Prostate gland (tissue), 2 donors: ENCODE measurements around the gene MVB12B. TPM values are rescaled to one million over a fixed set of nuclear protein-coding genes. Genes with fewer than 3 reads are reported as not detected.

Experiments
- DNase-seq: peaks from one replicate; pipeline ENCODE4 v3.0.0-alpha.2; 2019; ENCODE audit warnings: low spot score
- H3K27ac ChIP-seq, 2 donors: fragments of 200-600 bp; sonication (generic); 2 replicates each; pipeline ENCODE4 v1.5.1; 2017 to 2019
- H3K27me3 ChIP-seq: fragments of 200-600 bp; sonication (generic); replicated peaks from 2 replicates; pipeline ENCODE4 v1.5.1; 2019; ENCODE audit not compliant: insufficient read depth
- H3K36me3 ChIP-seq, 2 donors: fragments of 200-600 bp; sonication (generic); 1 replicate in 1 of 2; 2 replicates in 1 of 2; pipeline versions ENCODE4 v1.5.1 to v1.8.1; 2017 to 2019
- H3K4me1 ChIP-seq: fragments of 200-600 bp; sonication (generic); replicated peaks from 2 replicates; pipeline ENCODE4 v1.5.1; 2019
- H3K4me3 ChIP-seq, 2 donors: fragments of 200-600 bp; sonication (generic); 2 replicates each; pipeline ENCODE4 v1.5.1; 2017 to 2019
- H3K9me3 ChIP-seq: fragments of 200-600 bp; sonication (generic); 2 replicates; pipeline ENCODE4 v1.5.1; 2017
- POLR2A ChIP-seq: fragments of 450-650 bp; IDR thresholded peaks from one replicate; pipeline ENCODE4 v1.6.1; 2016; ENCODE audit warnings: antibody characterized with exemption, mild to moderate bottlenecking
- POLR2AphosphoS5 ChIP-seq: sonication (generic); formaldehyde crosslinking; IDR thresholded peaks from one replicate; pipeline ENCODE4 v1.6.1; 2017; ENCODE audit warnings: antibody characterized with exemption
- whole genome bisulfite sequencing: methylation state at CpG from one replicate; pipeline ENCODE4 v1.1.5; 2018; 5-methylcytosine and 5-hydroxymethylcytosine counted together
- intact Hi-C: fragments of 100-400 bp; cut with DNase I; formaldehyde crosslinking; loops from one replicate; pipeline ENCODE4 v1.14.2; 2022
- total RNA-seq, 2 donors: library from RNA; depleted of rRNA; stranded (reverse); fragments of >200 nt; gene quantifications; one replicate each; pipeline ENCODE4 v1.1.0, GENCODE V29; 2016
- TF ChIP-seq, protein P1 (sequence below), 4 experiments: fragments of 200-600 bp in 2 of 4; fragments of 450-650 bp in 2 of 4; sonication (generic) in 2 of 4; IDR thresholded peaks; 1 replicate in 3 of 4; 2 replicates in 1 of 4; pipeline ENCODE4 v1.5.1; 2016 to 2019; ENCODE audit warnings: antibody characterized with exemption in 4 of 4, mild to moderate bottlenecking in 2 of 4, moderate library complexity in 2 of 4

MVB12B gene
- total RNA-seq, 2 donors from 2014 or later = 17.3 to 28.4 TPM

DNA sequence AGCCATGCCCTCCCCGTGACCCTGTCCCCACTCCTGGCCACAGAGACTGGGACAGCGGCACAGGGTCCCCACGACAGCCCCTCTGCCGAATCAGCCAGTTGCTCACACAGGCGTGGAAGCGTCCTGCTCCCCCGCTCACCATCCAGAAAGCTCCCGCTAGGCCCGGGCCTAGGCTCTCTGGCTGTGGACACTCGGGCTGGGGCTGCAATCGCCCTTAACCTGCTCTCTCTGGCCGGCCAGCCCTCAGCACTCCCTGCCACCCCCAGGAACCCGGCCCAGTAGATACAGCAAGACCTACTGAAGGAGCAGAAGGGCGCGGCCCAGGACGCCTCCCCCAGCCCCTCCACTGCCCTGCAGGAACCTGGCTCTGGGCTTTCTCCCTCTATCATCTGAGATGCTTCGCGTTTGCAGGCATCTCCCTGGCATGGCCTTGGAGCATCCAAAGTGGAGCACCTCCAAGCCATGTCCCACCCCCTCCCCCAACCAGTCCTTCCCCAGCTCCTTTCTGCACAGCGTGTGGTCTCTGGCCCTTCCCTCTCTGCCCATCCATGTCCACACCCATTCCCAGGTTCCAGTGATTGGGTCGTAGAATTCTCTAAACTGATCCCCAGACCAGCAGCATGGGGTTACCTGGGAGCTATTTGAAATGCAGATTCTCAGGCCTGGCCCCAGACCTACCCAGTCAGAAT lies 173.4 kb downstream of the MVB12B start:
- Histone ChIP-seq H3K9me3 (no peaks in the 10 kb centered on the region), H3K36me3 (no peaks in the 10 kb centered on the region), H3K27ac (no peak overlapping the region), H3K27me3 (no peaks in the 10 kb centered on the region), H3K4me3 (no peak overlapping the region), H3K4me1 (peaks cover 5% of the 10 kb centered on the region)
- intact Hi-C loops = loop anchor here (2.0 to 10.0 kb wide), 4 partner anchors 59 to 282 kb away; partner anchors contain the start of gene LMX1B
- DNase-seq = no peak
- TF ChIP-seq POLR2AphosphoS5 = no peak
- TF ChIP-seq, protein P1, sequence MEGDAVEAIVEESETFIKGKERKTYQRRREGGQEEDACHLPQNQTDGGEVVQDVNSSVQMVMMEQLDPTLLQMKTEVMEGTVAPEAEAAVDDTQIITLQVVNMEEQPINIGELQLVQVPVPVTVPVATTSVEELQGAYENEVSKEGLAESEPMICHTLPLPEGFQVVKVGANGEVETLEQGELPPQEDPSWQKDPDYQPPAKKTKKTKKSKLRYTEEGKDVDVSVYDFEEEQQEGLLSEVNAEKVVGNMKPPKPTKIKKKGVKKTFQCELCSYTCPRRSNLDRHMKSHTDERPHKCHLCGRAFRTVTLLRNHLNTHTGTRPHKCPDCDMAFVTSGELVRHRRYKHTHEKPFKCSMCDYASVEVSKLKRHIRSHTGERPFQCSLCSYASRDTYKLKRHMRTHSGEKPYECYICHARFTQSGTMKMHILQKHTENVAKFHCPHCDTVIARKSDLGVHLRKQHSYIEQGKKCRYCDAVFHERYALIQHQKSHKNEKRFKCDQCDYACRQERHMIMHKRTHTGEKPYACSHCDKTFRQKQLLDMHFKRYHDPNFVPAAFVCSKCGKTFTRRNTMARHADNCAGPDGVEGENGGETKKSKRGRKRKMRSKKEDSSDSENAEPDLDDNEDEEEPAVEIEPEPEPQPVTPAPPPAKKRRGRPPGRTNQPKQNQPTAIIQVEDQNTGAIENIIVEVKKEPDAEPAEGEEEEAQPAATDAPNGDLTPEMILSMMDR (IDR thresholded peaks at IDR 0.05) = no peak
- TF ChIP-seq POLR2A = no peak
- WGBS = 68% methylated on average over 18 of the region's 20 CpGs

DNA sequence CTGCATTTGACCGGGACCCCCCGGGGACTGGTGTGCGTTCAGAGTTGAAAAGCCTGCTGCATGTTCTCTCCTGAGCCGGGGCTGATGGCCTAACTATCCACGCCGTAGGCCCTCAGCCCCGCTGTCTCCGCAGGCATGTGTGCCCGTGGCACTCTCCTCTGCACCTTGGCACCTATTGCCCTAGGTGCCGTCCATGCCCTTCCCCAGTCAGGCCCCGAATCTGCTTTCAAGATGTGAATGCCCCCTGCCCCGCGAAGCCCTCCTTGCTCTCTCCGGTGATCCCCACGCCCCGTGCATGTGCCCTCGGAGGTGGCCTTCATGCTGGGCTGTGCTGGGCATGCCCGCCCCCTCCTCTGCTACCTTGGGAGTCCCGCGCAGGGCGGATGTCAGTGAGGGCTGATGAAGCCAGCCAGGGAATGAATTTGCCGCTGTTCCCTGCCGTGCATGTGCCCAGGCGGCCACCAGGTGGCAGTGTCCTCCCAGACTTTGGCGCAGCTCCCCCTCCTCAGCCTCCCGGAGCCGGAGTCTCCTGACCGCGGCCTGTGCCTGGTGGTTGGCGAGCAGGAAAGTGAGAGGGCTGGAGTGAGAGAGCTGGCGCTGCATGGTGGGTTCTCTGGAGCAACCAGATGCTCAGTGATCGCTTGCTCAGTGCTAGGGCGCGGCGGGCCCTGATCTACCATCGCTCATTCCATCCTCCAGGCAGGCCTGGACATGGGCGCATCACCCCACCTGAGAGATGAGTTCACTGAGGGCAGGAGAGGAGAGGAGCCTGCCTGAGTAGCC lies 174.2 kb downstream of the MVB12B start:
- WGBS = 38% methylated on average over 36 of the region's 37 CpGs
- no peak for TF ChIP-seq POLR2A
- peak; percentile 39 for TF ChIP-seq POLR2AphosphoS5
- TF ChIP-seq, protein P1 (IDR thresholded peaks at IDR 0.05) = peak; percentile 87 to 98 (median 94)
- peak; percentile 62 for DNase-seq
- H3K27ac ChIP-seq = no peak overlapping the region
- H3K4me3 ChIP-seq = no peak overlapping the region
- no peaks in the 10 kb centered on the region for H3K36me3 ChIP-seq
- peaks cover 5% of the 10 kb centered on the region for H3K4me1 ChIP-seq
- no peaks in the 10 kb centered on the region for H3K27me3 ChIP-seq
- no peaks in the 10 kb centered on the region for H3K9me3 ChIP-seq
- intact Hi-C loops = loop anchor here (2.0 to 10.0 kb wide), 4 partner anchors 58 to 282 kb away; partner anchors contain the start of gene LMX1B

DNA sequence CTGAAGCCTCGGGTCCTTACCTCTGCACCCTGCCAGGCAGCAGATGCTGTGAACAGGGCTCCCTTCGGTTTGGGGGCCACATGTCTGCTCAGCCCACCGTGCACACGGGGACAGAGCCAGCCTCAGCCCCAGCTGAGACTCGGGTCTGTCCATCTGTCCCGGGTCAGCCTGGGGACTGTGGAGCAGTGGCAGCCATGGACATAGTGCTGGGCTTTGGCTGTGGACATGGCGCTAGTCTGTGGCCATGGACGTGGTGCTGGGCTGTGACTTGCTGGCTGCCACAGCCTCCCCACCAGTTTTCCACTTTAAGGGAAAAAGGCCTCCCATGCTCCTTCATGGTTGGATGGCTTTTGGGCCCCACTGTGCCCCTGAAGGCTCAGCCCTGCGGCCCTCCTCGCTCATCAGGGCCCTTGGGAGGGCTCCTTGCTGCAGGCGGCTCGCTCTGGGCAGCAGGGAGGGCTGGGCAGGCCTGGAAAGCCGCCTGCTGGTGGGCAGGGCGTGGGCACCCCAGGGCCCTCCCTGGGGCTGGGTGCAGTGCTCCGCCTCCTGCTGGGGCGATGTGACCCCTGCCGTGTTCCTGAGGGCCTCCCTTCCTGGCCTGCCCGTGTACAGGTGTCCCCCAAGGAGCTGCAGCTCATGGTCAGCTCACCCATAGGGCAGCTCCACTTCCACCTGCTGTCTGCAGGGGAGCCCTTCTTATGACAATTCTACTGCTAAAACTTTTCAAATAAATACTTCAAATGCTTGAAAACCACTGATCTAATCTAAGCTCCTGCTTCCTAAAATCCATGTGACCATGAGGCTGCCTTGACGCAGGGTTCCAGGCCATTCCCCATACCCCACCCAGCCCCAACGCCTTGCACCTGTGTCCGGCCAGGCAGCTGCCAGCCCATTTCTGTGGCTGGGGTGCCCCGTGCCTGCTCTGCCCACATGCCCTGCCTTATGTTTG lies 175.0 kb downstream of the MVB12B start:
- Histone ChIP-seq H3K36me3 (no peaks in the 10 kb centered on the region), H3K4me1 (peaks cover 5% of the 10 kb centered on the region), H3K27me3 (no peaks in the 10 kb centered on the region), H3K27ac (no peak overlapping the region), H3K4me3 (no peak overlapping the region), H3K9me3 (no peaks in the 10 kb centered on the region)
- intact Hi-C loops = loop anchor here (2.0 to 10.0 kb wide), 4 partner anchors 57 to 281 kb away; partner anchors contain the start of gene LMX1B
- TF ChIP-seq POLR2AphosphoS5 (no peak), POLR2A (no peak)
- TF ChIP-seq, protein P1 (IDR thresholded peaks at IDR 0.05) = no peak
- WGBS = 92% methylated on average over 20 of the region's 22 CpGs
- no peak for DNase-seq

DNA sequence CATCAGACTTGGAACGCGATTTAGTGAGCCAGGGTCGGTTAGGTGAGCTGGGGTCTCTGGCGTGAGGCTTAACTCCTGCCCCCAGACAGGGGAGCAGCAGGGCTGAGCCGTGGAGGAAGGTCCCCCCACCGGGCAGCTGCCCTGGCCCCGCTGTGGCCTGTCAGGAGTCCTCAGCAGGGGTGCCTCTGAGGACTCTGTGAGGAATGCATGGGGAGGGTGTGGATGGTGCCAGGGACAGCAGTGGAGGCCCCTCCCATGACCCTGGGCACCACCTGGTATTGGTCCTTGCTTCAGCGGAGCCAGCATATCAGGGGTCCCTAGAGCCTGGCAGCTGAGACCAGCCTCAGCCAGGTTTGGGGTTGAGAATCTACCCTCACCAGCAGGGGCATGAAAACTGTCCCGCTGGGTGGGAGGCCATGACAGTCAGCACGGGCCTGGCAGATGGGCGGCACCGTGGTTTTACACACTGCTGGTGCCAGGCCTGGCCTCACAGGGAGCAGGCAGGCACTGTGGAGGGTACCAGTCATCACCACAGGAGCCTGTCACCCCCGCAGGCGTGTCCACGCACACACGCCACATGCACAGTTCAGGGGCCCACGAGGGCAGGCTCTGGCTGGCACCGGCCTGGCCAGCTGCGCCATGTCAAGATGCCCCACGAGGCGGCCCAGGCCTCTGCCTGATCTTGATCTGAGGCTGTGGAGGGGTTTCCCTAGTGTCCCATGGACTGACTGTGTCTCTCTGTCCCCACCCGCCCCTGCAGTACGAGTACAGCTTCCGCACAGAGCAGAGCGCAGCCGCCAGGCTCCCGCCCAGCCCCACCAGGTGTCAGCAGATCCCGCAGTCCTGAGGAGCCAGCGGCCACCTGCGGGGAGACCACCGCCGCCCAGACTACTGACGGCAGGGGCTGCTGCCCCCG lies 176.0 kb downstream of the MVB12B start:
- no peak for DNase-seq
- Histone ChIP-seq H3K4me3 (no peak overlapping the region), H3K27ac (no peak overlapping the region), H3K27me3 (no peaks in the 10 kb centered on the region), H3K36me3 (no peaks in the 10 kb centered on the region), H3K4me1 (peaks cover 5% of the 10 kb centered on the region), H3K9me3 (no peaks in the 10 kb centered on the region)
- intact Hi-C loops = loop anchor here (5.0 to 10.0 kb wide), 3 partner anchors 112 to 280 kb away; partner anchors contain the start of gene LMX1B
- 92% methylated on average over 32 of the region's 34 CpGs for WGBS
- TF ChIP-seq POLR2A (no peak), POLR2AphosphoS5 (no peak)
- TF ChIP-seq, protein P1 (IDR thresholded peaks at IDR 0.05) = no peak
